Breast epithelium (tissue), 4 donors: ENCODE measurements around the gene TENM3. TPM values are rescaled to one million over a fixed set of nuclear protein-coding genes. Genes with fewer than 3 reads are reported as not detected.

Experiments used
- DNase-seq, 2 donors: peaks; one replicate each; pipeline ENCODE4 v3.0.0-alpha.2; 2019; ENCODE audit warnings: low spot score in 2 of 2
- H3K27ac ChIP-seq, 2 donors: fragments of 200-600 bp; sonication (generic) in 1 of 2; one replicate each; pipeline ENCODE4 v1.5.1; 2016 to 2019; ENCODE audit warnings: mild to moderate bottlenecking in 1 of 2
- H3K27me3 ChIP-seq, 2 donors: fragments of 200-600 bp; sonication (generic) in 1 of 2; one replicate each; pipeline versions ENCODE4 v1.5.1 to v1.6.0; 2017 to 2019; ENCODE audit warnings: control low read depth in 1 of 2, mild to moderate bottlenecking in 1 of 2
- H3K36me3 ChIP-seq: fragments of 200-600 bp; one replicate; pipeline ENCODE4 v1.5.1; 2019
- H3K4me1 ChIP-seq, 2 donors: fragments of 200-600 bp; sonication (generic); one replicate each; pipeline ENCODE4 v1.5.1; 2016 to 2019; ENCODE audit warnings: control low read depth in 1 of 2
- H3K4me3 ChIP-seq, 3 donors: fragments of 200-600 bp; sonication (generic); 1 replicate in 2 of 3; 2 replicates in 1 of 3; pipeline ENCODE4 v1.5.1; 2016 to 2019; ENCODE audit warnings: mild to moderate bottlenecking in 3 of 3, moderate library complexity in 2 of 3
- H3K9me3 ChIP-seq, 2 donors: fragments of 200-600 bp; sonication (generic) in 1 of 2; one replicate each; pipeline ENCODE4 v1.5.1; 2016 to 2019; ENCODE audit warnings: control low read depth in 1 of 2
- POLR2A ChIP-seq: fragments of 450-650 bp; IDR thresholded peaks from one replicate; pipeline ENCODE4 v1.6.1; 2016; ENCODE audit warnings: antibody characterized with exemption, mild to moderate bottlenecking, moderate library complexity
- POLR2AphosphoS5 ChIP-seq, 3 donors: sonication (generic); formaldehyde crosslinking; IDR thresholded peaks; one replicate each; pipeline ENCODE4 v1.6.1; 2017; ENCODE audit warnings: antibody characterized with exemption in 3 of 3
- intact Hi-C: fragments of 100-400 bp; cut with DNase I; formaldehyde crosslinking; loops from one replicate; pipeline ENCODE4 v1.15.1; 2023; ENCODE audit warnings: low total_unique reads
- total RNA-seq, 3 donors: library from RNA; depleted of rRNA; stranded (reverse); fragments of >200 nt; gene quantifications; one replicate each; pipeline ENCODE4 v1.1.0, GENCODE V29; 2016
- TF ChIP-seq, protein P1 (sequence below), 3 donors: fragments of 450-650 bp; IDR thresholded peaks; one replicate each; pipeline ENCODE4 v1.5.1; 2016 to 2017; ENCODE audit warnings: antibody characterized with exemption in 3 of 3, mild to moderate bottlenecking in 3 of 3, moderate library complexity in 3 of 3

TENM3 gene
- total RNA-seq, 3 donors from 2014 or later = 4.6 to 30.6 (median 8.8) TPM

GRCh38 chr4:182205306-182205705, 37.9 kb upstream of the TENM3 start:
- Histone ChIP-seq H3K4me3 (no peak overlapping the region), H3K4me1 (no peaks in the 10 kb centered on the region), H3K36me3 (no peaks in the 10 kb centered on the region), H3K27me3 (no peaks in the 10 kb centered on the region), H3K9me3 (no peaks in the 10 kb centered on the region), H3K27ac (no peak overlapping the region)
- no peak for DNase-seq
- intact Hi-C loops = no loop called here
- TF ChIP-seq, protein P1, sequence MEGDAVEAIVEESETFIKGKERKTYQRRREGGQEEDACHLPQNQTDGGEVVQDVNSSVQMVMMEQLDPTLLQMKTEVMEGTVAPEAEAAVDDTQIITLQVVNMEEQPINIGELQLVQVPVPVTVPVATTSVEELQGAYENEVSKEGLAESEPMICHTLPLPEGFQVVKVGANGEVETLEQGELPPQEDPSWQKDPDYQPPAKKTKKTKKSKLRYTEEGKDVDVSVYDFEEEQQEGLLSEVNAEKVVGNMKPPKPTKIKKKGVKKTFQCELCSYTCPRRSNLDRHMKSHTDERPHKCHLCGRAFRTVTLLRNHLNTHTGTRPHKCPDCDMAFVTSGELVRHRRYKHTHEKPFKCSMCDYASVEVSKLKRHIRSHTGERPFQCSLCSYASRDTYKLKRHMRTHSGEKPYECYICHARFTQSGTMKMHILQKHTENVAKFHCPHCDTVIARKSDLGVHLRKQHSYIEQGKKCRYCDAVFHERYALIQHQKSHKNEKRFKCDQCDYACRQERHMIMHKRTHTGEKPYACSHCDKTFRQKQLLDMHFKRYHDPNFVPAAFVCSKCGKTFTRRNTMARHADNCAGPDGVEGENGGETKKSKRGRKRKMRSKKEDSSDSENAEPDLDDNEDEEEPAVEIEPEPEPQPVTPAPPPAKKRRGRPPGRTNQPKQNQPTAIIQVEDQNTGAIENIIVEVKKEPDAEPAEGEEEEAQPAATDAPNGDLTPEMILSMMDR (IDR thresholded peaks at IDR 0.05) = no peak
- TF ChIP-seq POLR2A (no peak), POLR2AphosphoS5 (IDR thresholded peaks at IDR 0.05) (no peak)

GRCh38 chr4:182206266-182206665, 36.9 kb upstream of the TENM3 start:
- H3K27ac ChIP-seq = no peak overlapping the region
- intact Hi-C loops = no loop called here
- no peaks in the 10 kb centered on the region for H3K36me3 ChIP-seq
- H3K4me3 ChIP-seq = no peak overlapping the region
- H3K27me3 ChIP-seq = no peaks in the 10 kb centered on the region
- no peaks in the 10 kb centered on the region for H3K4me1 ChIP-seq
- H3K9me3 ChIP-seq = no peaks in the 10 kb centered on the region
- TF ChIP-seq POLR2AphosphoS5 (IDR thresholded peaks at IDR 0.05) (no peak), POLR2A (no peak)
- TF ChIP-seq, protein P1 (IDR thresholded peaks at IDR 0.05) = no peak
- DNase-seq = no peak

- Histone ChIP-seq H3K4me1 (no peaks in the 10 kb centered on the region), H3K36me3 (no peaks in the 10 kb centered on the region), H3K4me3 (no peak overlapping the region), H3K27ac (no peak overlapping the region), H3K9me3 (no peaks in the 10 kb centered on the region), H3K27me3 (no peaks in the 10 kb centered on the region)
- no peak for DNase-seq
- no peak for TF ChIP-seq POLR2AphosphoS5 (IDR thresholded peaks at IDR 0.05)
- no peak for TF ChIP-seq POLR2A
- TF ChIP-seq, protein P1 (IDR thresholded peaks at IDR 0.05) = no peak
- intact Hi-C loops = no loop called here
Observed at GRCh38 chr4:182206916-182207315, 36.3 kb upstream of the TENM3 start.

GRCh38 chr4:182207830-182208396, 35.3 kb upstream of the TENM3 start:
- DNase-seq = no peak
- Histone ChIP-seq H3K9me3 (no peaks in the 10 kb centered on the region), H3K4me1 (no peaks in the 10 kb centered on the region), H3K27me3 (no peaks in the 10 kb centered on the region), H3K4me3 (no peak overlapping the region), H3K36me3 (no peaks in the 10 kb centered on the region), H3K27ac (no peak overlapping the region)
- TF ChIP-seq POLR2A = no peak
- TF ChIP-seq, protein P1 (IDR thresholded peaks at IDR 0.05) = no peak
- TF ChIP-seq POLR2AphosphoS5 (IDR thresholded peaks at IDR 0.05) = no peak
- intact Hi-C loops = no loop called here

DNA sequence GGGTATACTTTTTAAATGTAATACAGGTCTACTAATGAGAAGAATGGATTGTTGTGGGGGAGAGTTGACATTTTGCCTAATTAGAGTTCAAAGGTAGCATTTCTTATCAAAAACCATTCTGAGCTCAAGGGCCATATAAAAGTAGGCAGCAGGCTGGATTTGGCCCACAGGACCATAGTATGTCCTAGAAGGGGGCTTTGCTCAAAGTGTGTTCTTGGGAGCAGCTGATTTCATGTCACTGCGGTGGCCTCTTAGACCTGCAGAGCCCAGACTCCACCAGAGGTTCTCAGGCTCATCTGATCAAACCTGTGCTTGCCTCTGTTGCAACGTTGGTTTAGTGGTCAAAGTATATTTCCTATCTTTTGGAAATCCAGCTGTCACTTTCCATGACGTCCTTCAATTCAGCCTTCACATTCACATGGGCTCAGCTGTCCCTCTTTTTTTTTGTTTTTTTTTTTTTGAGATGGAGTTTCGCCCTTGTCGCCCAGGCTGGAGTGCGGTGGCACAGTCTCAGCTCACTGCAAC, 34.6 kb upstream of the TENM3 start:
- H3K4me1 ChIP-seq = no peaks in the 10 kb centered on the region
- no peak overlapping the region for H3K4me3 ChIP-seq
- no peaks in the 10 kb centered on the region for H3K27me3 ChIP-seq
- no peaks in the 10 kb centered on the region for H3K36me3 ChIP-seq
- intact Hi-C loops = no loop called here
- H3K9me3 ChIP-seq = no peaks in the 10 kb centered on the region
- TF ChIP-seq POLR2AphosphoS5 (IDR thresholded peaks at IDR 0.05) (no peak), POLR2A (no peak)
- TF ChIP-seq, protein P1 (IDR thresholded peaks at IDR 0.05) = no peak
- H3K27ac ChIP-seq = no peak overlapping the region
- DNase-seq = no peak
